Type B pancreatic cell (in vitro differentiated cells): Measurements from ENCODE around the gene HDAC8. TPM values are rescaled to one million over a fixed set of nuclear protein-coding genes. Genes with fewer than 3 reads are reported as not detected.
A peak's percentile ranks its signal among the peaks of the same experiment; 100 is the strongest.

Experiments
- DNase-seq: peaks from one replicate; pipeline ENCODE4 v3.0.0; 2021; ENCODE audit warnings: mixed read lengths; ENCODE audit not compliant: unreplicated experiment; ENCODE audit errors: extremely low spot score
- H3K27ac Mint-ChIP-seq: 2 replicates; pipeline ENCODE4 v1.8.0; 2021; ENCODE audit warnings: mild to moderate bottlenecking, mixed read lengths
- H3K27me3 Mint-ChIP-seq: 2 replicates; pipeline ENCODE4 v1.8.0; 2021; ENCODE audit warnings: mixed read lengths
- H3K36me3 Mint-ChIP-seq: 2 replicates; pipeline ENCODE4 v1.8.0; 2021; ENCODE audit warnings: mixed read lengths
- H3K4me1 Mint-ChIP-seq: one replicate; pipeline ENCODE4 v1.8.0; 2021; ENCODE audit warnings: mixed read lengths; ENCODE audit not compliant: unreplicated experiment
- H3K4me3 Mint-ChIP-seq: 2 replicates; pipeline ENCODE4 v1.8.0; 2021; ENCODE audit warnings: mild to moderate bottlenecking, mixed read lengths
- H3K9me3 Mint-ChIP-seq: 2 replicates; pipeline ENCODE4 v1.8.0; 2021; ENCODE audit warnings: mixed read lengths
- total RNA-seq: library from RNA; stranded (reverse); gene quantifications from 2 replicates; pipeline ENCODE4 v1.2.1, GENCODE V29; 2021; ENCODE audit warnings: low replicate concordance
- TF ChIP-seq, protein P1 (sequence below): fragments of 200-600 bp; sonication (generic); conservative IDR thresholded peaks from 2 replicates; pipeline ENCODE4 v1.5.0; 2021; ENCODE audit warnings: antibody characterized with exemption, mild to moderate bottlenecking

Gene HDAC8
- total RNA-seq, 1 donor from 2014 or later: 32.4 TPM

DNA sequence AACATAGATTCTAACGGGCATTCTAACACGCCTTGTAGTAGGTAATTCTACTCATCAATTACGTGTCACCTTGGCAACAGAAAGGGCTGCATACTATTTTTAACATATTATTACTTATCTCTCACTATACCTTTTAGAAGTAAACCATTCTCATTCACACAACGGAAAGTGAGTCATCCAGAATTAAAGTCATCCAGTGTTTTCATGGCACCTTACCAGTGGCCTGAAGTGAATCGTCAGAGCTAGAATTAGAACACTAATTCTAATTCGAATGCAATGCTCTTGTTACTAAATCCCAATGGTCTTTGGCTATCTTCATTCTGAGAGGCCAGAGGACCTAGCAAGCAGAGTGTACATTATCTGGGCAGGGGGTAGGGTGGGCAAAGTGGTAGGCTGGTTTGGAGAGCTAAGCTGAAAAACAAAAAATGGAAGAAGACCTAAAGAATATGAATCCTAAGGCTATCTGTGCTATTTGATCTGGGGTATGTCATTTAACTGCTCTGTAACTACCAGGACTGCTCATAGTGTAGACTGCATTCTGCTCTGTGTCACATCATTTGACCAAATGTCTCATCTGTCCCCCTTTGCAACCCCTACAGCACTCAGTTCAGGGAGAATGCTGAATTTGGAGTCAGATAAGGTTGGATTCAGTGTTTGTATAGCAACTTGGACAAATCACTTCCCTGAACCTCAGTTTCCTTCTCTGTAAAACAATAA is 96.5 kb downstream of the HDAC8 start:
- H3K27me3 Mint-ChIP-seq: no peaks in the 10 kb centered on the region
- TF ChIP-seq, protein P1, sequence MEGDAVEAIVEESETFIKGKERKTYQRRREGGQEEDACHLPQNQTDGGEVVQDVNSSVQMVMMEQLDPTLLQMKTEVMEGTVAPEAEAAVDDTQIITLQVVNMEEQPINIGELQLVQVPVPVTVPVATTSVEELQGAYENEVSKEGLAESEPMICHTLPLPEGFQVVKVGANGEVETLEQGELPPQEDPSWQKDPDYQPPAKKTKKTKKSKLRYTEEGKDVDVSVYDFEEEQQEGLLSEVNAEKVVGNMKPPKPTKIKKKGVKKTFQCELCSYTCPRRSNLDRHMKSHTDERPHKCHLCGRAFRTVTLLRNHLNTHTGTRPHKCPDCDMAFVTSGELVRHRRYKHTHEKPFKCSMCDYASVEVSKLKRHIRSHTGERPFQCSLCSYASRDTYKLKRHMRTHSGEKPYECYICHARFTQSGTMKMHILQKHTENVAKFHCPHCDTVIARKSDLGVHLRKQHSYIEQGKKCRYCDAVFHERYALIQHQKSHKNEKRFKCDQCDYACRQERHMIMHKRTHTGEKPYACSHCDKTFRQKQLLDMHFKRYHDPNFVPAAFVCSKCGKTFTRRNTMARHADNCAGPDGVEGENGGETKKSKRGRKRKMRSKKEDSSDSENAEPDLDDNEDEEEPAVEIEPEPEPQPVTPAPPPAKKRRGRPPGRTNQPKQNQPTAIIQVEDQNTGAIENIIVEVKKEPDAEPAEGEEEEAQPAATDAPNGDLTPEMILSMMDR: no peak
- peaks cover 12% of the 10 kb centered on the region for H3K36me3 Mint-ChIP-seq
- no peaks in the 10 kb centered on the region for H3K9me3 Mint-ChIP-seq
- DNase-seq: no peak
- H3K27ac Mint-ChIP-seq: peak overlapping the region; percentile 61
- no peak overlapping the region for H3K4me3 Mint-ChIP-seq
- H3K4me1 Mint-ChIP-seq: peaks cover 17% of the 10 kb centered on the region

DNA sequence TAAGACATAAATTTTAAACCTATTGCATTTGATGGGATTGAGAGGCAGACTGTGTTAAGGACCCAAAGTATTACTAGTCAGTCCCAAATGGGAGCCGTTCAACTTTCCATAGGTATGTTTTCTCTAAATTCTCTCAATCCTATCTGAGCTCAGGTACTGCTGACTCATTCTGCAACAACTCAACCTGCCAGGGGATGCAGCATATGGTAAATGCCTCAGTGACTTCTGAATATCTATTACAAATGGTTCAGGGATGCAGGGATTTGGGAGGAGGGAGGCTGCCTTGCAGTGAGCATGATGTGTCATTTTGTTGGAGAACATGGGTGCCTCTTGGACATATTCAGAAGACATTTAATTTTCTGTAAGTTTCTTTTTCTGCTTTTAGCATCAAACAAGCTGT is 97.3 kb downstream of the HDAC8 start:
- Mint-ChIP-seq H3K4me1 (peaks cover 17% of the 10 kb centered on the region), H3K36me3 (peaks cover 13% of the 10 kb centered on the region), H3K27me3 (no peaks in the 10 kb centered on the region), H3K9me3 (no peaks in the 10 kb centered on the region), H3K27ac (no peak overlapping the region), H3K4me3 (no peak overlapping the region)
- TF ChIP-seq, protein P1: no peak
- no peak for DNase-seq

DNA sequence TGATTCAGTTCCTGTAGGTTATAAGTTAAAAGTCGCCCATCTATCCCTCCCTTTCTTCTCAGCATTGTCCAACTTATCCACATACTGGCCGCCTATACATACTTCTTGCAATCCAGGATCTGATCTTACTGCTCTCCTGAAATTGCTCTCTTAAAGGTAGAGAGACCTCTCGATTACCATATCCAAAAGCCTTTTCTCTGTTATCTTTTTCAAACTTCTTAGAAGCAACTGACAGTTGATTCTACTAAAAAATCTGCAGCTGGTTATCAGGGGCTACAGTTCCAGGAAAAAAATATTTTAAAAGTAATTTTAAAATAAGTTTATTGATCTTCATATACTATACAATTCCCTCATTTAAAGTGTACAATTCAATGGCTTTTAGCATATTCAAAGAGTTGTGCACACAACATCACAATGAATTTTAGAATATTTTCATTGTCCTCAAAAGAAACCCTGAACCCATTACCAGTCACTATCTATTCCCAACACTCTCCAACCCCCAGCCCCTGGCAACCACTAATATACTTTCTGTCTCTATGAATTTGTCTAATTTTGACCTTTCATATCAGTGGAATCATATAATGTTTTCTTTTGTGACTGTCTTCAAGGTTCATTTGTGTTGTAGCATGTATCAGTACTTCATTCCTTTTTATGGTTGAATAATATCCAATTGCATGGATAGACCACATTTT is 102.0 kb downstream of the HDAC8 start:
- no peak overlapping the region for H3K27ac Mint-ChIP-seq
- DNase-seq: no peak
- H3K4me1 Mint-ChIP-seq: no peaks in the 10 kb centered on the region
- H3K36me3 Mint-ChIP-seq: peaks cover 12% of the 10 kb centered on the region
- H3K27me3 Mint-ChIP-seq: no peaks in the 10 kb centered on the region
- TF ChIP-seq, protein P1: no peak
- no peak overlapping the region for H3K4me3 Mint-ChIP-seq
- no peaks in the 10 kb centered on the region for H3K9me3 Mint-ChIP-seq

DNA sequence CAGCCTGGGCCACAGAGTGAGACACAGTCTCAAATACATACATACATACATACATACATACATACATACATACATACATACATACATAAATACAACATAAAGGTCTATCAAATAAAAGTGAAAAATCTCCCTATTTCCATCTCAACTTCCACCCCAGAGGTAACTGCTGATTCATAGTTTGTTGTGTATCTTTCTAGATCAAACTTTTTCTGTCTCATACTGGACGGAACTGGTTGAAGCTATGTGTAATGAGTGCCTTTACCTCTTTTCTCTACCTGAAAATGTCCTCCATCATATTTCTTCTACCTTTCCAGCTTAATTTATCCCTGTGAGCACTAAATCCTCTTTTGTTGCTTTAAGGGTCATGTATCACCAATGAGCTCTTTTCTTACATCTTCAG is 102.5 kb downstream of the HDAC8 start:
- TF ChIP-seq, protein P1: no peak

DNA sequence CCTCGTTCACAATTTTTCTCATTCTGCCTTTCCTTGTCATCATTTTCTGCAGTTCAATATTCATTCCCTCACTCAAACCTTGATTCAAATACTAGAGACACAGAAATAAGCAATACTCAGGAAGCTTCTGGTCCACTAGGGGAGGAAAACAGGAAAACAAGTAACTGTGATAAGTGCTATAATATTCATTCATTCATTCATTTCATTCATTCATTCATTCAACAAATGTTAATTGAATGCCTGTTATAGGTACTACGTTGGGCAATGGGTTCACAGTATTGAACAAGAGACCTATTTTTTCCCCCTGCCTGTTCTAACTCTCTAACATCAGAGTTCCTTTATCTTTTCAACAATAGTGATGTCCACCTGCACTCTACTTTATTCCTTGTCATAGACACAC is 104.0 kb downstream of the HDAC8 start:
- Mint-ChIP-seq H3K27me3 (no peaks in the 10 kb centered on the region), H3K36me3 (peaks cover 15% of the 10 kb centered on the region), H3K9me3 (no peaks in the 10 kb centered on the region), H3K4me3 (no peak overlapping the region), H3K27ac (no peak overlapping the region), H3K4me1 (no peaks in the 10 kb centered on the region)
- DNase-seq: no peak
- TF ChIP-seq, protein P1: no peak

More for the DNA sequence above, 102.5 kb downstream of the HDAC8 start:
- Mint-ChIP-seq H3K9me3 (no peaks in the 10 kb centered on the region), H3K4me1 (no peaks in the 10 kb centered on the region), H3K27ac (no peak overlapping the region), H3K4me3 (no peak overlapping the region), H3K27me3 (no peaks in the 10 kb centered on the region), H3K36me3 (peaks cover 12% of the 10 kb centered on the region)
- DNase-seq: no peak
